ENCODE data around the gene OTOS.
A peak's percentile ranks its signal among the peaks of the same experiment; 100 is the strongest.

Gene OTOS

GRCh38 chr2:240136013-240136670, 4.3 kb downstream of the OTOS start, which contains the start of gene COPS9:
COPS9 (minus strand) TSS chr2:240136305; CDS start chr2:240136284, 21 bp downstream.
- peak; percentile 72 for DNase-seq (ENCODE audit: low read depth)

- DNase-seq (ENCODE audit: low read depth) = no peak
These were observed 4.8 kb downstream of the OTOS start for GRCh38 chr2:240135706-240136012.

GRCh38 chr2:240134956-240135520, 5.4 kb downstream of the OTOS start:
- DNase-seq (ENCODE audit: low read depth) = no peak

- no peak for DNase-seq (ENCODE audit: low read depth)
These were observed 6.0 kb downstream of the OTOS start for GRCh38 chr2:240134466-240134865.

- DNase-seq (ENCODE audit: low read depth) = no peak
These were observed 7.1 kb downstream of the OTOS start for GRCh38 chr2:240133401-240133800.

- DNase-seq (ENCODE audit: low read depth) = no peak
These were observed 7.8 kb downstream of the OTOS start for GRCh38 chr2:240132651-240132980.

GRCh38 chr2:240131941-240132650, 8.4 kb downstream of the OTOS start:
- no peak for DNase-seq (ENCODE audit: low read depth)

- no peak for DNase-seq (ENCODE audit: low read depth)
These were observed 9.2 kb downstream of the OTOS start for GRCh38 chr2:240131296-240131695.

GRCh38 chr2:240130393-240131195, 9.9 kb downstream of the OTOS start:
- no peak for DNase-seq (ENCODE audit: low read depth)

GRCh38 chr2:240129731-240130392, 10.6 kb downstream of the OTOS start:
- DNase-seq (ENCODE audit: low read depth) = no peak

- no peak for DNase-seq (ENCODE audit: low read depth)
These were observed 11.1 kb downstream of the OTOS start for GRCh38 chr2:240129311-240129710.

GRCh38 chr2:240128608-240129145, 11.8 kb downstream of the OTOS start:
- DNase-seq (ENCODE audit: low read depth) = no peak

- DNase-seq (ENCODE audit: low read depth) = no peak
These were observed 12.4 kb downstream of the OTOS start for GRCh38 chr2:240127911-240128607.

- no peak for DNase-seq (ENCODE audit: low read depth)
These were observed 13.2 kb downstream of the OTOS start for GRCh38 chr2:240127191-240127750.

- DNase-seq (ENCODE audit: low read depth) = no peak
These were observed 13.7 kb downstream of the OTOS start for GRCh38 chr2:240126731-240127130.

- DNase-seq (ENCODE audit: low read depth) = no peak
These were observed 14.7 kb downstream of the OTOS start for GRCh38 chr2:240125742-240126141.

GRCh38 chr2:240124651-240125030, 15.8 kb downstream of the OTOS start:
- no peak for DNase-seq (ENCODE audit: low read depth)

GRCh38 chr2:240123821-240124650, 16.4 kb downstream of the OTOS start:
- DNase-seq (ENCODE audit: low read depth) = no peak

GRCh38 chr2:240121675-240122074, 18.8 kb downstream of the OTOS start:
- no peak for DNase-seq (ENCODE audit: low read depth)

- no peak for DNase-seq (ENCODE audit: low read depth)
These were observed 19.3 kb downstream of the OTOS start for GRCh38 chr2:240121190-240121589.
